Measurements from ENCODE around the gene PTPRG.

DNA sequence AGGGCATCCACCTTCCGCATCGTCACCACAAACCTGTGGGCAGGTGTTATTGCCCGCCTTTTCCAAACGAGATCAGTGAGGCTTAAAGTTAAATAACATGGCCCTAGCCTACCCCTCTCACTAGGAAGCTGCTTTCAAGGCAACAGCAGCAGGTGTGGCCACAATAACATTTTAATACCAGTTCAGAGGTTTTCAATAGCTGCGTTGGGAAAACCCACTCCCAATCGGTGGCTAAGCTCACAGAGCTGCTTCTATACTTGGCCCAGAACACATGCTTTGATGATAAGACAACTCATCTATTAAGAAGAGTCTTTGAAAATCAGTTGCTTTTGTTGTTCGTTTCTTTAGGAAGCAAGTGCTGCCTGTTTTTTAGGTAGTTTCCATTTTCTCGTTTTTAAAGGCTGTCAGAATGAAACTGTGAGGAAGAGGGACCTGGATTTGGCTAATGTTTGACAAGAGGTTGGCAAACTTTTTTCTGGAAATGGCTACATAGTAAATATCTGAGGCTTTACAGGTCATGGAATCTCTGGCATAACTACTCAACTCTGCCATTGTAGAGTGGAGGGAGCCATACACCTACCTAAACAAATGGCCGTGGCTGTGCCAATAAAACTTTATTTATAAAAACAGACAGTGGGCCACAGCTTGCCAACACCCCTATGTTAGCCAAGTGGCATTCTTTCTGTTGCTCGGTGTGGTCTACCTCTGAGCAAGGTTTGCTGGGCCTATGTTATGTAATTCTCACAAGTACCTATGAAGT lies 632.4 kb downstream of the PTPRG start:
- TF ChIP-seq, protein P1, sequence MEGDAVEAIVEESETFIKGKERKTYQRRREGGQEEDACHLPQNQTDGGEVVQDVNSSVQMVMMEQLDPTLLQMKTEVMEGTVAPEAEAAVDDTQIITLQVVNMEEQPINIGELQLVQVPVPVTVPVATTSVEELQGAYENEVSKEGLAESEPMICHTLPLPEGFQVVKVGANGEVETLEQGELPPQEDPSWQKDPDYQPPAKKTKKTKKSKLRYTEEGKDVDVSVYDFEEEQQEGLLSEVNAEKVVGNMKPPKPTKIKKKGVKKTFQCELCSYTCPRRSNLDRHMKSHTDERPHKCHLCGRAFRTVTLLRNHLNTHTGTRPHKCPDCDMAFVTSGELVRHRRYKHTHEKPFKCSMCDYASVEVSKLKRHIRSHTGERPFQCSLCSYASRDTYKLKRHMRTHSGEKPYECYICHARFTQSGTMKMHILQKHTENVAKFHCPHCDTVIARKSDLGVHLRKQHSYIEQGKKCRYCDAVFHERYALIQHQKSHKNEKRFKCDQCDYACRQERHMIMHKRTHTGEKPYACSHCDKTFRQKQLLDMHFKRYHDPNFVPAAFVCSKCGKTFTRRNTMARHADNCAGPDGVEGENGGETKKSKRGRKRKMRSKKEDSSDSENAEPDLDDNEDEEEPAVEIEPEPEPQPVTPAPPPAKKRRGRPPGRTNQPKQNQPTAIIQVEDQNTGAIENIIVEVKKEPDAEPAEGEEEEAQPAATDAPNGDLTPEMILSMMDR (IDR thresholded peaks at IDR 0.05): no peak
- TF ChIP-seq EP300 (IDR thresholded peaks at IDR 0.05): no peak
- TF ChIP-seq POLR2AphosphoS5 (IDR thresholded peaks at IDR 0.05): no peak

All from suprapubic skin (tissue), 4 donors.